C4-2B (cell line): ENCODE results near the gene TMEM150C.

Experiments
- ZFX ChIP-seq: fragments of 450-650 bp; IDR thresholded peaks from 2 replicates; pipeline ENCODE4 v1.6.1; 2017
- TF ChIP-seq, protein P1 (sequence below): fragments of 450-650 bp; conservative IDR thresholded peaks from 2 replicates; pipeline ENCODE4 v1.5.1; 2017; ENCODE audit warnings: mild to moderate bottlenecking

- TF ChIP-seq, protein P1, sequence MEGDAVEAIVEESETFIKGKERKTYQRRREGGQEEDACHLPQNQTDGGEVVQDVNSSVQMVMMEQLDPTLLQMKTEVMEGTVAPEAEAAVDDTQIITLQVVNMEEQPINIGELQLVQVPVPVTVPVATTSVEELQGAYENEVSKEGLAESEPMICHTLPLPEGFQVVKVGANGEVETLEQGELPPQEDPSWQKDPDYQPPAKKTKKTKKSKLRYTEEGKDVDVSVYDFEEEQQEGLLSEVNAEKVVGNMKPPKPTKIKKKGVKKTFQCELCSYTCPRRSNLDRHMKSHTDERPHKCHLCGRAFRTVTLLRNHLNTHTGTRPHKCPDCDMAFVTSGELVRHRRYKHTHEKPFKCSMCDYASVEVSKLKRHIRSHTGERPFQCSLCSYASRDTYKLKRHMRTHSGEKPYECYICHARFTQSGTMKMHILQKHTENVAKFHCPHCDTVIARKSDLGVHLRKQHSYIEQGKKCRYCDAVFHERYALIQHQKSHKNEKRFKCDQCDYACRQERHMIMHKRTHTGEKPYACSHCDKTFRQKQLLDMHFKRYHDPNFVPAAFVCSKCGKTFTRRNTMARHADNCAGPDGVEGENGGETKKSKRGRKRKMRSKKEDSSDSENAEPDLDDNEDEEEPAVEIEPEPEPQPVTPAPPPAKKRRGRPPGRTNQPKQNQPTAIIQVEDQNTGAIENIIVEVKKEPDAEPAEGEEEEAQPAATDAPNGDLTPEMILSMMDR = no peak
- TF ChIP-seq ZFX = no peak
These were observed 26.2 kb upstream of the TMEM150C start for GRCh38 chr4:82587826-82588540.
